ENCODE measurements around the gene PIANP. TPM values are rescaled to one million over a fixed set of nuclear protein-coding genes. Genes with fewer than 3 reads are reported as not detected.

The PIANP gene
- total RNA-seq, 1 donor from 2014 or later: 3.6 TPM

- Histone ChIP-seq H3K4me2 (ENCODE audit: low read length) (no peak overlapping the region), H3K4me3 (ENCODE audit: insufficient read depth, low read depth, low read length) (no peak overlapping the region), H3K27me3 (ENCODE audit: insufficient read depth, low read length) (no peaks in the 10 kb centered on the region), H3K36me3 (ENCODE audit: insufficient read depth, low read length) (peaks cover 23% of the 10 kb centered on the region), H3K9ac (ENCODE audit: low read length) (no peak overlapping the region), H4K20me1 (ENCODE audit: insufficient read depth, low read length) (peaks cover 7% of the 10 kb centered on the region), H3K4me1 (ENCODE audit: insufficient read depth, low read length) (peaks cover 7% of the 10 kb centered on the region), H3K27ac (ENCODE audit: low read depth, low read length) (no peak overlapping the region), H3K79me2 (ENCODE audit: insufficient read depth, low read length) (peaks cover 13% of the 10 kb centered on the region), H3K9me3 (ENCODE audit: insufficient read depth, low read depth, low read length) (no peaks in the 10 kb centered on the region), H2AFZ (ENCODE audit: low read depth, low read length) (no peak overlapping the region)
- H3K36me3 Mint-ChIP-seq (ENCODE audit: low read depth, unreplicated experiment): peaks cover 12% of the 10 kb centered on the region
- no peaks in the 10 kb centered on the region for H3K9me3 Mint-ChIP-seq (ENCODE audit: unreplicated experiment)
- H3K4me3 Mint-ChIP-seq (ENCODE audit: unreplicated experiment): peak overlapping the region; percentile 97
- no peaks in the 10 kb centered on the region for H3K27me3 Mint-ChIP-seq (ENCODE audit: low read depth, unreplicated experiment)
- TF ChIP-seq EZH2 (IDR thresholded peaks at IDR 0.05; ENCODE audit: insufficient read depth, low read length) (no peak), CTCF (IDR thresholded peaks at IDR 0.05; ENCODE audit: insufficient read depth, low read depth, low read length) (no peak)
- H3K27ac Mint-ChIP-seq (ENCODE audit: unreplicated experiment): no peak overlapping the region
- no peak for FAIRE-seq
- H3K4me1 Mint-ChIP-seq (ENCODE audit: low read depth, unreplicated experiment): peaks cover 9% of the 10 kb centered on the region
- DNase-seq (ENCODE audit: low read depth): no peak
These were observed 24.7 kb upstream of the PIANP start for GRCh38 chr12:6725350-6725749.

- peaks cover 9% of the 10 kb centered on the region for H3K36me3 Mint-ChIP-seq (ENCODE audit: low read depth, unreplicated experiment)
- TF ChIP-seq CTCF (IDR thresholded peaks at IDR 0.05; ENCODE audit: insufficient read depth, low read depth, low read length) (no peak), EZH2 (IDR thresholded peaks at IDR 0.05; ENCODE audit: insufficient read depth, low read length) (no peak)
- no peak for DNase-seq (ENCODE audit: low read depth)
- no peaks in the 10 kb centered on the region for H3K27me3 Mint-ChIP-seq (ENCODE audit: low read depth, unreplicated experiment)
- H3K27me3 ChIP-seq (ENCODE audit: insufficient read depth, low read length): no peaks in the 10 kb centered on the region
- H3K9me3 Mint-ChIP-seq (ENCODE audit: unreplicated experiment): no peaks in the 10 kb centered on the region
- peaks cover 7% of the 10 kb centered on the region for H3K4me1 ChIP-seq (ENCODE audit: insufficient read depth, low read length)
- H3K36me3 ChIP-seq (ENCODE audit: insufficient read depth, low read length): peaks cover 15% of the 10 kb centered on the region
- H3K79me2 ChIP-seq (ENCODE audit: insufficient read depth, low read length): peaks cover 13% of the 10 kb centered on the region
- peak overlapping the region; percentile 100 for H3K27ac Mint-ChIP-seq (ENCODE audit: unreplicated experiment)
- peak overlapping the region; percentile 83 for H3K27ac ChIP-seq (ENCODE audit: low read depth, low read length)
- peak overlapping the region; percentile 97 for H3K4me3 Mint-ChIP-seq (ENCODE audit: unreplicated experiment)
- no peaks in the 10 kb centered on the region for H3K9me3 ChIP-seq (ENCODE audit: insufficient read depth, low read depth, low read length)
- H2AFZ ChIP-seq (ENCODE audit: low read depth, low read length): peak overlapping the region; percentile 90
- FAIRE-seq: no peak
- peak overlapping the region; percentile 66 for H3K4me3 ChIP-seq (ENCODE audit: insufficient read depth, low read depth, low read length)
- H3K4me2 ChIP-seq (ENCODE audit: low read length): peak overlapping the region; percentile 94
- peaks cover 7% of the 10 kb centered on the region for H4K20me1 ChIP-seq (ENCODE audit: insufficient read depth, low read length)
- peak overlapping the region; percentile 79 for H3K9ac ChIP-seq (ENCODE audit: low read length)
- peaks cover 9% of the 10 kb centered on the region for H3K4me1 Mint-ChIP-seq (ENCODE audit: low read depth, unreplicated experiment)
These were observed 23.8 kb upstream of the PIANP start for GRCh38 chr12:6724409-6724797.

- H3K36me3 ChIP-seq (ENCODE audit: insufficient read depth, low read length): peaks cover 11% of the 10 kb centered on the region
- H3K4me3 ChIP-seq (ENCODE audit: insufficient read depth, low read depth, low read length): peak within 1 kb of the TSS; percentile 66
- H3K4me1 ChIP-seq (ENCODE audit: insufficient read depth, low read length): peaks cover 7% of the 10 kb centered on the region
- H3K36me3 Mint-ChIP-seq (ENCODE audit: low read depth, unreplicated experiment): peaks cover 7% of the 10 kb centered on the region
- FAIRE-seq (no peak), DNase-seq (ENCODE audit: low read depth) (peak; percentile 97)
- H3K9me3 Mint-ChIP-seq (ENCODE audit: unreplicated experiment): no peaks in the 10 kb centered on the region
- H3K9ac ChIP-seq (ENCODE audit: low read length): peak within 1 kb of the TSS; percentile 79
- peaks cover 13% of the 10 kb centered on the region for H3K79me2 ChIP-seq (ENCODE audit: insufficient read depth, low read length)
- peak within 1 kb of the TSS; percentile 100 for H3K27ac Mint-ChIP-seq (ENCODE audit: unreplicated experiment)
- H3K4me3 Mint-ChIP-seq (ENCODE audit: unreplicated experiment): peak within 1 kb of the TSS; percentile 97
- TF ChIP-seq EZH2 (IDR thresholded peaks at IDR 0.05; ENCODE audit: insufficient read depth, low read length): no peak
- no peak for TF ChIP-seq CTCF (IDR thresholded peaks at IDR 0.05; ENCODE audit: insufficient read depth, low read depth, low read length)
- no peaks in the 10 kb centered on the region for H3K9me3 ChIP-seq (ENCODE audit: insufficient read depth, low read depth, low read length)
- peaks cover 7% of the 10 kb centered on the region for H4K20me1 ChIP-seq (ENCODE audit: insufficient read depth, low read length)
- H3K27me3 Mint-ChIP-seq (ENCODE audit: low read depth, unreplicated experiment): no peaks in the 10 kb centered on the region
- H2AFZ ChIP-seq (ENCODE audit: low read depth, low read length): peak within 1 kb of the TSS; percentile 90
- H3K27ac ChIP-seq (ENCODE audit: low read depth, low read length): peak within 1 kb of the TSS; percentile 83
- H3K4me1 Mint-ChIP-seq (ENCODE audit: low read depth, unreplicated experiment): peaks cover 9% of the 10 kb centered on the region
- peak within 1 kb of the TSS; percentile 94 for H3K4me2 ChIP-seq (ENCODE audit: low read length)
- H3K27me3 ChIP-seq (ENCODE audit: insufficient read depth, low read length): no peaks in the 10 kb centered on the region
These were observed 23.2 kb upstream of the PIANP start, which contains the start of gene COPS7A for GRCh38 chr12:6723607-6724408. Gene COPS7A (plus strand): TSS chr12:6724046. CDS start chr12:6724657, 611 bp downstream.
